ENCODE measurements around the gene HEPN1.
"Not testable (repeated sequence)": the region's sequence is repeated elsewhere in the genome, so short reads cannot be mapped to it uniquely, and the experiment has no call there.

The HEPN1 gene

GRCh38 chr11:124944565-124944964, 25.5 kb downstream of the HEPN1 start:
- no peak for DNase-seq

GRCh38 chr11:124945826-124946225, 26.8 kb downstream of the HEPN1 start:
- DNase-seq = no peak

GRCh38 chr11:124946735-124947141, 27.7 kb downstream of the HEPN1 start:
- DNase-seq = no peak

GRCh38 chr11:124950601-124951330, 31.7 kb downstream of the HEPN1 start:
- DNase-seq = peak; percentile 2

- DNase-seq = no peak
These were observed 32.3 kb downstream of the HEPN1 start for GRCh38 chr11:124951341-124951740.

GRCh38 chr11:124953753-124954589, 34.9 kb downstream of the HEPN1 start, which contains the start of gene CCDC15:
Gene CCDC15 (plus strand): TSS chr11:124954202. CDS start chr11:124954733, 531 bp downstream.
- peak; percentile 79 for DNase-seq

GRCh38 chr11:124954590-124954955, 35.5 kb downstream of the HEPN1 start:
- DNase-seq = no peak

- DNase-seq = no peak
These were observed 36.0 kb downstream of the HEPN1 start for GRCh38 chr11:124955035-124955434.

- DNase-seq = no peak
These were observed 43.0 kb downstream of the HEPN1 start for GRCh38 chr11:124961972-124962609.

- not testable (repeated sequence) for DNase-seq
These were observed 49.1 kb downstream of the HEPN1 start for GRCh38 chr11:124968197-124968596.

Data from NK-92 treated with Interleukin-12 subunit alpha and Interleukin-12 subunit beta, amount 100 ng/mL, for 24 hours (cell line).